Germinal center (tissue), 1 donor: Measurements from ENCODE around the gene KIRREL1.

Source experiments
- DNase-seq: peaks from one replicate; pipeline ENCODE4 v3.0.0; 2012; ENCODE audit warnings: mixed read lengths, low spot score

Gene KIRREL1

GRCh38 chr1:157993147-157993917 lies at the start of gene KIRREL1:
Gene KIRREL1, plus strand, starts transcription at chr1:157993645. Its CDS starts 32 bp downstream, at chr1:157993677.
- peak; percentile 35 for DNase-seq

- DNase-seq = no peak
Measured at GRCh38 chr1:157944663-157945280, 48.7 kb upstream of the KIRREL1 start.

GRCh38 chr1:157948312-157949073 lies 45.0 kb upstream of the KIRREL1 start:
- peak; percentile 30 for DNase-seq

- DNase-seq = no peak
Measured at GRCh38 chr1:157949074-157949354, 44.4 kb upstream of the KIRREL1 start.

- no peak for DNase-seq
Measured at GRCh38 chr1:157951230-157951629, 42.2 kb upstream of the KIRREL1 start.

GRCh38 chr1:157952601-157953000 lies 40.8 kb upstream of the KIRREL1 start:
- DNase-seq = no peak

DNA sequence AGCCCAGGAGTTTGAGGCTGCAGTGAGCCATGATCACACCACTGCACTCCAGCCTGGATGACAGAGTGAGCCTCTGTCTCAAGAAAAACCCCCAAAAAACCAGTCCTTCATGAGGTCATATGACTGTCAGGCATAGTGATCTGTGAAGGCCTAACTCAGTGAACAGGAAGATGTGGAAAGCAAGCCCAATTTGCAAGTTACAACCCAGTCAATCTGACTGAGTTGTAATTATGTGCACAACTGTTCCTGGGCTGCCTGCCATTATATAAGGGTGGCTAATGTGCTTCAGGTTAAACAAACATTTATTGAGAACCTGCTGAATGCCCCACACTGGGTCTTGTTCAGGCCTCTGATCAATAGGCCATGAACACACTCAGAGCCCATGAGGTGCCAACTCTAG lies 38.2 kb upstream of the KIRREL1 start:
- DNase-seq = no peak

GRCh38 chr1:157955857-157956256 lies 37.6 kb upstream of the KIRREL1 start:
- DNase-seq = no peak

- DNase-seq = no peak
Measured at GRCh38 chr1:157956732-157957131, 36.7 kb upstream of the KIRREL1 start.

GRCh38 chr1:157958263-157958662 lies 35.2 kb upstream of the KIRREL1 start:
- DNase-seq = no peak

DNA sequence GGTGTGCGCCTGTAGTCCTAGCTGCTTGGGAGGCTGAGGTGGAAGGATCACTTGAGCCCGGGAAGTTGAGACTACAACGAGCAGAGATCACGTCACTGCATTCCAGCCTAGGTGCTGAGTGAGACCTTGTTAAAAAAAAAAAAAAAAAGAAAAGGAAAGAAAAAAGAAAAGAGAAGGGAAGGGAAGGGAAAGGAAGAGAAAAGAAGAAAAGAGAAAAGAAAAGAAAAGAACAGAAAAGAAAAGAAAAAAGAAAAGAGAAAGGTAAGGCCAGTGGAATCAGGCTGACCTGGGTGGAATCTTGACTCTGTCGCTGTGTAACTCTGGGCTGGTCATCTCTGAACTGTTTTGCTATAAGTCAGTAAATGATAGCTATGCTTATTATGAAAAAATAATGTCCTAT lies 33.7 kb upstream of the KIRREL1 start:
- no peak for DNase-seq

DNA sequence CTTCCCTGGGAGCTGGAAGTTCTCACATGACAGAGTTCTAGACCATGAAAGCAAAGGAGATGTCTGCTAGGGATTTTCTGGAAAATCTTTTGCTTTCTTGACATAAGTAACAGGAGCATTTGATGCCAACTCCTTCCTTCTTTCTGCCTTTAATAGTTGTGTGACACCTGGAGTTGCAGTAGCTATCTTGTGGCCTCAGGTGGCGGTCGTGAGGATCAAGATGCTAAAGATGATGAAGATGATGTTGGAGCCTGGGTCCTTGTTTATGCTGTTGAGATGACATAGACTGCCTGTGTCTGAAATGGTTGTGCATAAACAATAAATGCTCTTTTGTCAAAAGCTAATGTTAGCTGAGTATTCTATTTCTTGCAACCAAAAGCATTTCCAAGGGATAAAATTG lies 32.7 kb upstream of the KIRREL1 start:
- DNase-seq = no peak

DNA sequence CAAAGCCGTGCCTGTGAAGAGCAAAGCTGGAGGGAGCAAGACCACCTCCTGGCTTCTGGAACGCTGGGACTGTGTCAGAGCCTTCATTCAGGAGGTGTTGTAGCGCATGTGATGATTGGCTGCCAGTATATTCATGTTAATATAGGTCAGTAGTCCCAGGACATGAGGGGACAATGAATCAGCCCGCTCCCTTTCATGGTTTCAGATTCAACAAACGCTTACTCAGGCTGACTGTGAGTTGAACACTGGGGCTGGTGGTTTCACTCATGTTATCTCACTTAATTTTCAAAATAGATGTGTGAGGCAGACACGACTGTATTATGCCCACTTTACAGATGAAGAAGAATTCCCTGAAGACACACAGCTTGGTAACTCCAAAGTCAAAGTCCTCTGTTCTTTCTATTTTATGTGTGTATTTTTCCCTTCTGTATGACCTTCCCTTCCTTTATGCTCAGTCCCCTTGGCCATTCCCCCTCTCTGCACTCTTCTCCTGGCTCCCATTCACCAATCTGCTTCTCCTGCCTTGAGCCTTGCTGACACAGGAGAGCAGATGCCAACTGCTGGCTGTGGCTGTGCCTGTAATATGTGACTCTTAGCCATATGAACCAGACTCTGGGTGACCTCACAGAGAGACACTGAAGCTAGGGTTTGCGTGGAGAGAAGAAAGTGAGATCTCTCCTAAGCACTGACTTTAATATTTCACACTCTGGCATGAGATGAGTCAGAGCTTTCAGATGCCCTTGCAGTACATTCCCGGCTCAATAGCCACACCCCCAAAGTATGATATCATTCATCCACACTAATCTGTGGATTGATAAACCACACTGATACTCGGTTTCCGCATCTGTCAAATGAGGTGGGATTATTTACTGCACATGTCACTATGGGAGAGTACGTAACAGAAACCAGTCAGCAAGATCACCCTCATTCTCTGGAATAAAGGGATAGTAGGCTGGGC lies 31.4 kb upstream of the KIRREL1 start:
- DNase-seq = no peak

DNA sequence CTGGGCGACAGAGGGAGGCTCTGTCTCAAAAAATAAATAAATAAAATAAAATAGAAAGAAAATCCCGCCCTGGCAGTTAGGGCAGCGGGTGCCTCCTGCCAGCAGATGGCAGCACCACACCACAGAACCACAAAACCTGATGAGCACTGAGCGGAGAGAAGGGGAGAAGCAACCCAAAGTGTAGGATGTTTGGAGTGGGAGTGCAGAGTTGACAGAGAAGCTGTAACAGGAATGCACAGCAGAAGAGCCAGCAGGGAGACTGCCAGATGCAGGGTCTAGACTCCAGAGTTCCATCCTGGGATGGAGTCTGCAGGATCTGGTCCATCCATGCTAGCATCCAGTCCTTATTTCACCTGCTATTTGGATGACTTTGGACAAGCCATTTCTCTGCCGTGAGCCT lies 29.7 kb upstream of the KIRREL1 start:
- peak; percentile 73 for DNase-seq

GRCh38 chr1:157965584-157965983 lies 27.9 kb upstream of the KIRREL1 start:
- no peak for DNase-seq

- DNase-seq = no peak
Measured at GRCh38 chr1:157966031-157966537, 27.4 kb upstream of the KIRREL1 start.

- DNase-seq = no peak
Measured at GRCh38 chr1:157967205-157967604, 26.2 kb upstream of the KIRREL1 start.

DNA sequence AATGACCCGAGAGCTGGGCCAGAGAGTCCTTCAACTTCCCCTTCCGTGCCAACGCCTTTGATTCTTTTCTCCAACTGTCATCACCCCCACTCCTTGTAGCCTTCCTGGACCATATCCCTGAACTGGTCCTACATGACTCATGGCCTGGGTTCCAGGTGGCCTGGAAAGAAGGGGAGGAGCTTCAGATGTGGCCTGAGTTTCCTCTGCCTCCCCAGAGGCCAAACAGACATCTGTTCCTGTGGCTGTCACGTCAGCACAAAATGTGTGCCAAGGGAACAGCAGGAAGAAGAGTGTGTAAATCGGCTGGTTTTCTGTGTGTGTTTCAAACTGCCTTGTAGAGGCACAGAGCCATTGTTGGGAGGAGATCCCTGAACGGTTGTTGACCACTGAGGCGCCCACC lies 24.9 kb upstream of the KIRREL1 start:
- DNase-seq = no peak

DNA sequence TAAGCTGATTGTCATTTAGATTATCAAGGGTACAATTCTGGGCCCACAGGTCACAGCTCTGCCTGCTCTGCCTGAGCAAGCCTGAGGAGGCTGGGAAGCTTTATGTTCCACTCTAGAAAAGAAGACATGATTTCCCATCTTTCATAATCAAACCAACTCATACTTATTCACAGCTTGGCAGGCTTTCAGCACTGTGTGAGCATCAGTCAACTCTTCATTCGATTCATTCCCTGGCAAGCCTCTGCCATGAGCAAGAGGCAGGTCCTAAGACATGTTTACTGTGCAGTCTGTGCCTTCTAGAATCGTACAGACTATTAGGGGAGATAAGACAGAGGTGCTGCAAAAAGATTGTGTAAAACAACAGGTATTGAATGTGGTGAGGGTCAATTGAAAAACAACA lies 24.5 kb upstream of the KIRREL1 start:
- no peak for DNase-seq

- peak; percentile 41 for DNase-seq
Measured at GRCh38 chr1:157969697-157970485, 23.6 kb upstream of the KIRREL1 start.

- DNase-seq = no peak
Measured at GRCh38 chr1:157971769-157972168, 21.7 kb upstream of the KIRREL1 start.
